ENCODE measurements around the gene GBX1.

DNA sequence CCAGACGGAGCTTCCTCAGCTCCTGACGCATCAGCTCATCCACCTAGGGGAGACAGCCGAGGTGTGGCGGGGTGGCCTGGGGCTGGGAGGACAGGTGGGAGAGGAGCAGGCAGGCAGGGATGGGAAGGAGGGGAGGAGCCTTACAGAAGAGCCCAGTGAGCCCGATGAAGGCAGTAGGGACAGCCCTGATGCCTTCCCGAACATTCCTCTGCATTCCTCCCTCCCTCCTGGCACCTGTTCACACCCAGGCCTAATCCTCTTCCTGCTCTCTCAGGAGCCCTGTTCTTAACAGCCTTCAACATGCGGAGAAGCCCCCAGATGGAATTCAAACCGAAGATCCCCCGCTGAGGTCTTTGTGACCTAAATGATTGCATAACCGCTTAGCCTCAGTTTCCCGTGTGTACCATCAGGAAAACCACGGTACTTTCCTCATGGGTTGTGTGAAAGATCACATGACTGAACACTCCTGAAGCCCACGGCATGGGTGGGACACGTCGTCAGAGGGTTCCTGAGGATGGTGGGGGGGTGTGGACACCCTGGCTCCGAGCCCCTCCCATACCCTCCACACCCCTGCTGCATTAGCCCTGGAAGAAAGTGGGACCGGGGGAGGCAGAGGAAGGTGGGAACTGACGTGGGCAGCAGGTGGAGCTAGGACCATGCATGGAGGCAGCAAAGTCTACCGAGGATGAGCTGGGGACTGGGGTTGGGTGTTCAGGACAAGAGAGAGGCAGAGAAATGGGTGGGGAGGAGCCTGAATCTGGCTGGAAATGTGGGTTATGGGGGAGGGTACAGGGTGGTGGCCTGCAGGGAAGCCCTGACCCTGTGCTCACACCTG, 28.3 kb upstream of the GBX1 start:
- no peak for TF ChIP-seq ELK1 (IDR thresholded peaks at IDR 0.05; ENCODE audit: borderline replicate concordance, low read depth, low read length)
- no peak for TF ChIP-seq CTCF (conservative IDR thresholded peaks at IDR 0.05; ENCODE audit: low read depth, low read length)
- no peak for TF ChIP-seq POLR2A (IDR thresholded peaks at IDR 0.05; ENCODE audit: low read depth, low read length)
- no peak for TF ChIP-seq MAZ (IDR thresholded peaks at IDR 0.05; ENCODE audit: borderline replicate concordance, low read depth, low read length)
- TF ChIP-seq, protein P1, sequence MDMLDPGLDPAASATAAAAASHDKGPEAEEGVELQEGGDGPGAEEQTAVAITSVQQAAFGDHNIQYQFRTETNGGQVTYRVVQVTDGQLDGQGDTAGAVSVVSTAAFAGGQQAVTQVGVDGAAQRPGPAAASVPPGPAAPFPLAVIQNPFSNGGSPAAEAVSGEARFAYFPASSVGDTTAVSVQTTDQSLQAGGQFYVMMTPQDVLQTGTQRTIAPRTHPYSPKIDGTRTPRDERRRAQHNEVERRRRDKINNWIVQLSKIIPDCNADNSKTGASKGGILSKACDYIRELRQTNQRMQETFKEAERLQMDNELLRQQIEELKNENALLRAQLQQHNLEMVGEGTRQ (IDR thresholded peaks at IDR 0.05; ENCODE audit: low read depth, low read length): no peak
- TF ChIP-seq RCOR1 (IDR thresholded peaks at IDR 0.05; ENCODE audit: insufficient replicate concordance, low read length): no peak
- no peak for TF ChIP-seq BHLHE40 (IDR thresholded peaks at IDR 0.05; ENCODE audit: low read depth, low read length)
- TF ChIP-seq CEBPB (IDR thresholded peaks at IDR 0.05; ENCODE audit: low read depth, low read length): no peak
- no peak for TF ChIP-seq RAD21 (IDR thresholded peaks at IDR 0.05; ENCODE audit: low read length)
